ENCODE measurements around the gene RNF213.

The RNF213 gene

DNA sequence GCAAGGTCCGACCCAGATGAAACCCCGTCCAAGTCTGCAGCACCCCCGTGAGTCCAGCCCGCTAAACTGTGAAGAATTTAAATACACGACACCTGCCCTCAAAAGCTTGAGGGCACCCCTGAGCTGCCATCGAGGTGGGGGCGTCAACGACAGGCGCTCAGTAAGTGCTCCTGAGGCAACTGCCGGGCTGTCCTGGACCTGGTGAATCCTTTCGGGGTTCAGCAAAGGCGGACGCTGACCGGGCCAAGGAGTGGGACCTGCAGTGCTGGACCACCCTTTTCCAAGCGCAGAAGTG, 153.8 kb downstream of the RNF213 start:
- H3K9me3 ChIP-seq (ENCODE audit: severe bottlenecking): no peaks in the 10 kb centered on the region
- peak overlapping the region; percentile 95; the same call in 1 of the 2 replicates for H3K27ac ChIP-seq
- peaks cover 26% of the 10 kb centered on the region for H3K36me3 ChIP-seq
- TF ChIP-seq, protein P1, sequence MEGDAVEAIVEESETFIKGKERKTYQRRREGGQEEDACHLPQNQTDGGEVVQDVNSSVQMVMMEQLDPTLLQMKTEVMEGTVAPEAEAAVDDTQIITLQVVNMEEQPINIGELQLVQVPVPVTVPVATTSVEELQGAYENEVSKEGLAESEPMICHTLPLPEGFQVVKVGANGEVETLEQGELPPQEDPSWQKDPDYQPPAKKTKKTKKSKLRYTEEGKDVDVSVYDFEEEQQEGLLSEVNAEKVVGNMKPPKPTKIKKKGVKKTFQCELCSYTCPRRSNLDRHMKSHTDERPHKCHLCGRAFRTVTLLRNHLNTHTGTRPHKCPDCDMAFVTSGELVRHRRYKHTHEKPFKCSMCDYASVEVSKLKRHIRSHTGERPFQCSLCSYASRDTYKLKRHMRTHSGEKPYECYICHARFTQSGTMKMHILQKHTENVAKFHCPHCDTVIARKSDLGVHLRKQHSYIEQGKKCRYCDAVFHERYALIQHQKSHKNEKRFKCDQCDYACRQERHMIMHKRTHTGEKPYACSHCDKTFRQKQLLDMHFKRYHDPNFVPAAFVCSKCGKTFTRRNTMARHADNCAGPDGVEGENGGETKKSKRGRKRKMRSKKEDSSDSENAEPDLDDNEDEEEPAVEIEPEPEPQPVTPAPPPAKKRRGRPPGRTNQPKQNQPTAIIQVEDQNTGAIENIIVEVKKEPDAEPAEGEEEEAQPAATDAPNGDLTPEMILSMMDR (IDR thresholded peaks at IDR 0.05; ENCODE audit: low read depth, low read length): peak; percentile 28; the same call in 1 of the 2 replicates
- peak overlapping the region; percentile 68 for H3K4me3 ChIP-seq (ENCODE audit: low read depth, low read length)
- no peaks in the 10 kb centered on the region for H3K27me3 ChIP-seq (ENCODE audit: insufficient read depth, low read depth, severe bottlenecking)
- no peak for DNase-seq

DNA sequence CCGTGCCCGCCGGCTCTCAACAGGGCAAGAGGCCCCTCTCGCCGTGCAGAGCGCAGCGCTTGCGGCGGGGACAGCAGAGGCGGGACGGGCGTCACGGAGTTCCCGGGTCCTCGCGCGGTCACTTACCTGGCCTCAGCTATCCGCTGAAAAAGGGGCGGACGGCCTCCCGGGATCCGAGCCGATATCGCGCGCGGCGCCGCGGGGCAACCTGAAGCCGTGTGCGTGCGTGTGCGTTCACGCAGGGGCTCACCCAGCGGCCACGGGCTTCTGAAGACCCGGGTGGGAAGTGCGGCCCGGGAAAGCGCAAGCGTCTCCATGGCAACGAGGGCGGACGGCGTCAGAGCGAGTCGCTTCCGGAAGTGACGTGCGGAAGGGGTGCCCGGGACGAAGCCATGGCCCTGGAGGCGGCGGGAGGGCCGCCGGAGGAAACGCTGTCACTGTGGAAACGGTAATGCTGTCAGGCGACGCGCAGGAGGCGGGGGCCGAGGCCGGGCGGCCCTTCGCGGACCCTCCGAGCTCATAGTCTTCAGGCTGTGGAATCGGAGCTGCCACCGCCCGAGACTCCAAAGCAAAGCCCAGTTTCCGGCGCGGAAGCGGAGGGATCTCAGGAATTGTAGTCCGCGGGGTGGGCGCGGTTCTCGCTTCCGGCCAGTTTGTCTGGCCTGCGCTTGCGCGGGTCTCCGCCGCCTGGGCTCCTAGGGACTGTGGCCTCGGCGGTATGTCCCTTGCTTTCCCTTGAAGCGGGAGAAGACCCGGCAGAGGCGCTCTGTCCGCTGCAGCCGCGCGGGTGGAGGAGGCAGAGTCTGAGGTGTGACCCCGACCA, 154.4 kb downstream of the RNF213 start, which contains the start of gene ENDOV:
Gene ENDOV (plus strand): TSS at position 365 of the 823 bp plus-strand sequence. CDS start 28 bp downstream, at position 393.
- DNase-seq: peak; percentile 97
- TF ChIP-seq, protein P1 (IDR thresholded peaks at IDR 0.05; ENCODE audit: low read depth, low read length): no peak
- Histone ChIP-seq H3K36me3 (peaks cover 26% of the 10 kb centered on the region), H3K27ac (peak within 1 kb of the TSS; percentile 95), H3K9me3 (ENCODE audit: severe bottlenecking) (no peaks in the 10 kb centered on the region), H3K27me3 (ENCODE audit: insufficient read depth, low read depth, severe bottlenecking) (no peaks in the 10 kb centered on the region), H3K4me3 (ENCODE audit: low read depth, low read length) (peak within 1 kb of the TSS; percentile 68)

DNA sequence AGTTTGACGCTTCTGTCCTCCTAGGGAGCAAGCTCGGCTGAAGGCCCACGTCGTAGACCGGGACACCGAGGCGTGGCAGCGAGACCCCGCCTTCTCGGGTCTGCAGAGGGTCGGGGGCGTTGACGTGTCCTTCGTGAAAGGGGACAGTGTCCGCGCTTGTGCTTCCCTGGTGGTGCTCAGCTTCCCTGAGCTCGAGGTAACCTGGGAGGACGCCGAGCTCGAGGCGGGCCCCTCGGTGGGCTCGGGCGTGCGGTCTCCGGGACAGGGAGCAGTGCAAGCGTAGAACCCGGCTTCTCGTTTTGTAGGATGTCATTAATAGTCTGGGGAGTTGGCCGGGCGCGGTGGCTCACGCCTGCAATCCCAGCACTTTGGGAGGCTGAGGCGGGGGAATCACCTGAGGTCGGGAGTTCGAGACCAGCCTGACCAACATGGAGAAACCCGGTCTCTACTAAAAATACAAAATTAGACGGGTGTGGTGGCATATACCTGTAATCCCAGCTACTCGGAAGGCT, 155.0 kb downstream of the RNF213 start:
- TF ChIP-seq, protein P1 (IDR thresholded peaks at IDR 0.05; ENCODE audit: low read depth, low read length): no peak
- peaks cover 26% of the 10 kb centered on the region for H3K36me3 ChIP-seq
- no peak for DNase-seq
- H3K9me3 ChIP-seq (ENCODE audit: severe bottlenecking): no peaks in the 10 kb centered on the region
- H3K4me3 ChIP-seq (ENCODE audit: low read depth, low read length): peak overlapping the region; percentile 68
- H3K27ac ChIP-seq: peak overlapping the region; percentile 95
- no peaks in the 10 kb centered on the region for H3K27me3 ChIP-seq (ENCODE audit: insufficient read depth, low read depth, severe bottlenecking)

DNA sequence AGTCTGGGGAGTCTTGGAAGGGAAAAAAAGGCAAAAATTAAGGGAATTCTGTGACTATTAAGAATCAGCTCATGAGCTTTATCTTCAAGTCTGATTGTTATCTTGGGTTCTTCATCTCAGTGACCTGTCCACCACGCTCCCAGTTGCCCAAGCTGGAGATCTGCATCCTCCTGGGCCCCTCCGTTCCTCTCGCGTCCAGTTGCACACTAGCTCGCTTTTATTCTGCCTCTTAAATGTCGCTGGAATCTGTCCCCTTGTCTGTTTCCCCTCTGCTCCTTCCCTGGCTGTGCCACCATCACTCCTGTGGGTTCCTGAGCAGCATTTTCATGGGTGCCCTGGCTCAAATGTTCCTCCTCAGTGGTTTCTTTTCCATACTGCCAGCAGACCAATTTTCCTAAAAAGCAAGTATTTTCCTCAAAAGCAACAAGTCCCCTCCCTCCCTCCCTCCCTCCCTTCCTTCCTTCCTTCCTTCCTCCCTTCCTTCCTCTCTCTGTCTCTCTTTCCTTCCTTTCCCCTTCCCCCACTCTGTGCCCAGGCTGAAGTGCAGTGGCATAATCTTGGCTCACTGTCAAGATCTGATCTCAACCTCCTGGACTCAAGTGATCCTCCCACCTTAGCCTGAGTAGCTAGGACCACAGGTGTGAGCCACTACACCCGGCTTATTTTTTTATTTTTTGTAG, 155.7 kb downstream of the RNF213 start:
- TF ChIP-seq, protein P1 (IDR thresholded peaks at IDR 0.05; ENCODE audit: low read depth, low read length): no peak

DNA sequence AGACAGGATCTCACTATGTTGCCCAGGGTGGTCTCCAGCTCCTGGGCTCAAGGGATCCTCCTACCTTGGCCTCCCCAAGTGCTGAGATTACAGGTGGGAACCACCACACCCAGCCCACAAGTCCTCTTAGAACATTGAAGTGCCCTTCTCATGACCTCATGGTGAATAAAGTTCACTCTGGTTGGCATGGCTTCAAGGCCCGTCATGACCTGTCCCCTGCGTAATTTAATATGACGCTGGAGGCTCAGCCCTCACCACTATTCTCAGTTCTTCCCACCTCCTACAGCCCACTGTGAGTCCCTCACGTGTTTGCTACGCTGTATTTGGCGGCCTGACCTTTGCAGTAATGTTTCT, 156.3 kb downstream of the RNF213 start:
- Histone ChIP-seq H3K27ac (no peak overlapping the region), H3K27me3 (ENCODE audit: insufficient read depth, low read depth, severe bottlenecking) (no peaks in the 10 kb centered on the region), H3K36me3 (peaks cover 26% of the 10 kb centered on the region), H3K4me3 (ENCODE audit: low read depth, low read length) (no peak overlapping the region), H3K9me3 (ENCODE audit: severe bottlenecking) (no peaks in the 10 kb centered on the region)
- DNase-seq: no peak
- TF ChIP-seq, protein P1 (IDR thresholded peaks at IDR 0.05; ENCODE audit: low read depth, low read length): no peak

More for the DNA sequence above, 155.7 kb downstream of the RNF213 start:
- no peak for DNase-seq
- no peaks in the 10 kb centered on the region for H3K27me3 ChIP-seq (ENCODE audit: insufficient read depth, low read depth, severe bottlenecking)
- H3K9me3 ChIP-seq (ENCODE audit: severe bottlenecking): no peaks in the 10 kb centered on the region
- no peak overlapping the region for H3K27ac ChIP-seq
- H3K4me3 ChIP-seq (ENCODE audit: low read depth, low read length): peak overlapping the region; percentile 68; the same call in 1 of the 2 replicates
- H3K36me3 ChIP-seq: peaks cover 26% of the 10 kb centered on the region
